HEK293T (cell line): ENCODE data around the gene GPBP1L1.
"Not testable (repeated sequence)": the region's sequence is repeated elsewhere in the genome, so short reads cannot be mapped to it uniquely, and the experiment has no call there.

Experiments
- CTCF ChIA-PET: fragments of 350-600 bp; formaldehyde crosslinking; extraction: SDS; loops from one replicate; lab custom pipeline; 2021; ENCODE audit warnings: antibody characterized with exemption, inconsistent platforms; lab: Yijun Ruan, JAX
- POLR2A ChIA-PET: fragments of 350-600 bp; formaldehyde crosslinking; extraction: SDS; loops from one replicate; lab custom pipeline; 2020; ENCODE audit warnings: antibody characterized with exemption, inconsistent platforms; lab: Yijun Ruan, JAX
- DNase-seq: peaks from one replicate; pipeline ENCODE4 v3.0.0; 2012; ENCODE audit warnings: mixed read lengths; ENCODE audit errors: extremely low spot score
- ARNT ChIP-seq: fragments of 450-650 bp; IDR thresholded peaks from 2 replicates; pipeline ENCODE4 v1.6.1; 2017; ENCODE audit warnings: mild to moderate bottlenecking
- BHLHE40 ChIP-seq: fragments of 450-650 bp; IDR thresholded peaks from 2 replicates; pipeline ENCODE4 v1.6.1; 2016; ENCODE audit warnings: mild to moderate bottlenecking, moderate library complexity, borderline replicate concordance
- CTBP1 ChIP-seq: fragments of 450-650 bp; IDR thresholded peaks from 2 replicates; pipeline ENCODE4 v1.6.1; 2016; ENCODE audit warnings: borderline replicate concordance
- ELF4 ChIP-seq: fragments of 450-650 bp; IDR thresholded peaks from 2 replicates; pipeline ENCODE4 v1.6.1; 2017; ENCODE audit warnings: antibody characterized with exemption
- FOXA1 ChIP-seq: fragments of 450-650 bp; IDR thresholded peaks from 2 replicates; pipeline ENCODE4 v1.6.1; 2016; ENCODE audit warnings: mild to moderate bottlenecking
- FOXK2 ChIP-seq: fragments of 450-650 bp; IDR thresholded peaks from 2 replicates; pipeline ENCODE4 v1.6.1; 2016; ENCODE audit warnings: mild to moderate bottlenecking
- FOXM1 ChIP-seq: fragments of 450-650 bp; IDR thresholded peaks from 2 replicates; pipeline ENCODE4 v1.6.1; 2017; ENCODE audit warnings: mild to moderate bottlenecking, borderline replicate concordance
- HDGF ChIP-seq: fragments of 450-650 bp; IDR thresholded peaks from 2 replicates; pipeline ENCODE4 v1.6.1; 2017; ENCODE audit warnings: antibody characterized with exemption, borderline replicate concordance
- L3MBTL2 ChIP-seq: fragments of 450-650 bp; conservative IDR thresholded peaks from 2 replicates; pipeline ENCODE4 v1.6.1; 2016; ENCODE audit warnings: mild to moderate bottlenecking
- LEF1 ChIP-seq: fragments of 450-650 bp; IDR thresholded peaks from 2 replicates; pipeline ENCODE4 v1.6.1; 2017; ENCODE audit warnings: mild to moderate bottlenecking, borderline replicate concordance
- NFRKB ChIP-seq: fragments of 450-650 bp; IDR thresholded peaks from 2 replicates; pipeline ENCODE4 v1.6.1; 2016; ENCODE audit warnings: mild to moderate bottlenecking, moderate library complexity
- PKNOX1 ChIP-seq: fragments of 450-650 bp; IDR thresholded peaks from 2 replicates; pipeline ENCODE4 v1.6.1; 2016
- SP1 ChIP-seq: fragments of 450-650 bp; IDR thresholded peaks from 2 replicates; pipeline ENCODE4 v1.6.1; 2017
- SUZ12 ChIP-seq: fragments of 450-650 bp; IDR thresholded peaks from 2 replicates; pipeline ENCODE4 v1.6.1; 2016; ENCODE audit warnings: mild to moderate bottlenecking
- TARDBP ChIP-seq: fragments of 450-650 bp; IDR thresholded peaks from 2 replicates; pipeline ENCODE4 v1.6.1; 2016
- ZNF384 ChIP-seq: fragments of 450-650 bp; IDR thresholded peaks from 2 replicates; pipeline ENCODE4 v1.6.1; 2016

GPBP1L1 gene

GRCh38 chr1:45694823-45695222, 8.5 kb upstream of the GPBP1L1 start:
- TF ChIP-seq FOXA1 (no peak), ZNF384 (no peak), TARDBP (no peak), ELF4 (no peak), SUZ12 (no peak), L3MBTL2 (no peak), SP1 (no peak), CTBP1 (no peak), FOXK2 (no peak), ARNT (no peak), NFRKB (no peak), BHLHE40 (no peak), LEF1 (no peak), FOXM1 (no peak), PKNOX1 (no peak), HDGF (no peak)
- DNase-seq: no peak
- ChIA-PET POLR2A (interaction anchor here (1.8 kb wide), 1 partner anchor 9 kb away, joined by 7 read pairs; the partner anchor contains the start of gene GPBP1L1), CTCF (no interaction called here)

GRCh38 chr1:45693811-45694210, 7.5 kb upstream of the GPBP1L1 start:
- DNase-seq, CTCF ChIA-PET: not testable (repeated sequence)
- POLR2A ChIA-PET: interaction anchor here (1.8 kb wide), 1 partner anchor 8 kb away, joined by 7 read pairs; the partner anchor contains the start of gene GPBP1L1

- peak; percentile 72 for DNase-seq
- CTCF ChIA-PET: no interaction called here
Measured at GRCh38 chr1:45687754-45688740, 1.7 kb upstream of the GPBP1L1 start, which contains the start of gene TMEM69. Gene TMEM69 (plus strand): TSS chr1:45688181. CDS start chr1:45691069, 2,888 bp downstream.

GRCh38 chr1:45687014-45687753, 851 bp upstream of the GPBP1L1 start:
- CTCF ChIA-PET: no interaction called here
- peak; percentile 90 for DNase-seq
- no peak for TF ChIP-seq CTBP1
- no peak for TF ChIP-seq FOXA1
- no peak for TF ChIP-seq LEF1
- no peak for TF ChIP-seq NFRKB
- TF ChIP-seq FOXK2: no peak
- TF ChIP-seq ARNT: no peak
- TF ChIP-seq ZNF384: no peak
- TF ChIP-seq L3MBTL2: peak; percentile 84
- TF ChIP-seq ELF4: peak; percentile 37
- peak; percentile 70 for TF ChIP-seq PKNOX1
- no peak for TF ChIP-seq SP1
- peak; percentile 92 for TF ChIP-seq SUZ12
- no peak for TF ChIP-seq FOXM1
- TF ChIP-seq HDGF: peak; percentile 26; the same call in 1 of the 2 replicates
- TF ChIP-seq BHLHE40: no peak
- no peak for TF ChIP-seq TARDBP
- POLR2A ChIA-PET: interaction anchor here (0.6 to 2.4 kb wide), 10 partner anchors 8 to 166 kb away, joined by 3 to 16 read pairs (median 6); partner anchors contain the start of genes IPP, MAST2 and PRDX1

More at GRCh38 chr1:45687754-45688740, 1.7 kb upstream of the GPBP1L1 start, which contains the start of gene TMEM69:
- TF ChIP-seq HDGF (no peak), PKNOX1 (no peak), FOXK2 (peak; percentile 87; the same call in 1 of the 2 replicates), LEF1 (no peak), NFRKB (peak; percentile 61; the same call in 1 of the 2 replicates), SUZ12 (no peak), SP1 (no peak), L3MBTL2 (peak; percentile 65), ZNF384 (no peak), FOXM1 (no peak), CTBP1 (no peak; the same call in 1 of the 2 replicates), TARDBP (no peak), ARNT (no peak), ELF4 (peak; percentile 56; the same call in 1 of the 2 replicates), FOXA1 (no peak), BHLHE40 (no peak)
- POLR2A ChIA-PET: interaction anchor here (0.7 to 2.1 kb wide), 6 partner anchors 10 to 166 kb away, joined by 3 to 16 read pairs (median 6); partner anchors contain the start of genes IPP, MAST2 and PRDX1

GRCh38 chr1:45686015-45686287, 382 bp downstream of the GPBP1L1 start:
- CTCF ChIA-PET: interaction anchor here (0.8 to 1.0 kb wide), 2 partner anchors 61 to 354 kb away, joined by 3 to 6 read pairs; no protein-coding TSS in a partner anchor
- POLR2A ChIA-PET: interaction anchor here (0.6 to 2.4 kb wide), 18 partner anchors 8 to 346 kb away, joined by 3 to 16 read pairs (median 5); partner anchors contain the start of genes MAST2, MUTYH, PRDX1 and TOE1

More at GRCh38 chr1:45686015-45686287, 382 bp downstream of the GPBP1L1 start:
- DNase-seq: peak; percentile 26
- TF ChIP-seq ARNT: no peak
- no peak for TF ChIP-seq FOXM1
- TF ChIP-seq BHLHE40: no peak
- no peak for TF ChIP-seq CTBP1
- no peak for TF ChIP-seq NFRKB
- no peak for TF ChIP-seq FOXK2
- no peak for TF ChIP-seq TARDBP
- TF ChIP-seq SP1: no peak
- TF ChIP-seq PKNOX1: no peak
- TF ChIP-seq HDGF: no peak
- no peak for TF ChIP-seq LEF1
- no peak for TF ChIP-seq SUZ12
- no peak for TF ChIP-seq FOXA1
- no peak for TF ChIP-seq ZNF384
- TF ChIP-seq L3MBTL2: no peak
- no peak for TF ChIP-seq ELF4
